Panc1 (cell line): Measurements from ENCODE around the gene EDN3. TPM values are rescaled to one million over a fixed set of nuclear protein-coding genes. Genes with fewer than 3 reads are reported as not detected.

Experiments
- ATAC-seq: fragments of 200-7000 bp; cut with Tn5 transposase; 2 replicates; pipeline ENCODE4 v1.9.1; 2020; ENCODE audit warnings: mild to moderate bottlenecking, moderate library complexity
- BruUV-seq: library from RNA; stranded (reverse); fragments of 400-500 nt; replicated peaks from 2 replicates; lab custom pipeline; 2021; lab: Mats Ljungman, UMichigan
- CTCF ChIA-PET: fragments of 300-600 bp; sonication (Branson Sonifier 250); formaldehyde crosslinking; loops from one replicate; lab custom pipeline; 2022; ENCODE audit warnings: antibody characterized with exemption; lab: Charles Lee
- POLR2A ChIA-PET: fragments of 300-600 bp; sonication (Branson Sonifier 250); formaldehyde crosslinking; loops from one replicate; lab custom pipeline; 2022; ENCODE audit warnings: antibody characterized with exemption; lab: Charles Lee
- DNase-seq: peaks from one replicate; pipeline ENCODE4 v3.0.0-alpha.2; 2010; ENCODE audit warnings: low read depth, low spot score
- H3K27ac ChIP-seq: 2 replicates; pipeline ENCODE4 v1.5.1; 2011; ENCODE audit warnings: mild to moderate bottlenecking, low read length, inconsistent platforms
- H3K27me3 ChIP-seq: fragments of 200-500 bp; sonication (Bioruptor generic); 2 replicates; pipeline ENCODE4 v1.6.0; 2014; ENCODE audit warnings: low read length, inconsistent platforms; ENCODE audit not compliant: control insufficient read depth, insufficient read depth
- H3K36me3 ChIP-seq: fragments of 200-500 bp; sonication (Bioruptor generic); 2 replicates; pipeline ENCODE4 v1.5.1; 2014; ENCODE audit warnings: inconsistent platforms, mild to moderate bottlenecking, low read length, moderate library complexity; ENCODE audit not compliant: control insufficient read depth, insufficient read depth
- H3K4me1 ChIP-seq: 2 replicates; pipeline ENCODE4 v1.5.1; 2011; ENCODE audit warnings: inconsistent platforms, mild to moderate bottlenecking, low read length, moderate library complexity; ENCODE audit not compliant: control insufficient read depth, insufficient read depth
- H3K4me3 ChIP-seq, 2 experiments: 2 replicates each; pipeline ENCODE4 v1.5.1; 2011 to 2012; ENCODE audit warnings: low read depth in 2 of 2, low read length in 2 of 2, mild to moderate bottlenecking in 2 of 2, inconsistent platforms in 1 of 2, moderate library complexity in 1 of 2
- H3K9me3 ChIP-seq: fragments of 200-500 bp; sonication (Bioruptor generic); 2 replicates; pipeline ENCODE4 v1.5.1; 2014; ENCODE audit warnings: low read depth, mild to moderate bottlenecking, inconsistent platforms, low read length, moderate library complexity; ENCODE audit not compliant: control insufficient read depth, insufficient read depth
- POLR2AphosphoS5 ChIP-seq: IDR thresholded peaks from 2 replicates; pipeline ENCODE4 v1.6.1; 2012; ENCODE audit warnings: mild to moderate bottlenecking, low read depth, low read length, moderate library complexity
- SIN3A ChIP-seq: IDR thresholded peaks from 2 replicates; pipeline ENCODE4 v1.6.1; 2012; ENCODE audit warnings: low read depth, mild to moderate bottlenecking, low read length, moderate library complexity, borderline replicate concordance; ENCODE audit not compliant: insufficient read depth
- TCF7L2 ChIP-seq: IDR thresholded peaks from 2 replicates; pipeline ENCODE4 v1.6.1; 2011; ENCODE audit warnings: mild to moderate bottlenecking, low read depth, low read length, inconsistent platforms
- in situ Hi-C: cut with HindIII; loops from 2 replicates; pipeline ENCODE4 v1.10.0; 2016; ENCODE audit warnings: low sequenced_read_pairs, low pct_unique_long_range_greater_than_20kb
- intact Hi-C: fragments of 100-400 bp; cut with micrococcal nuclease; formaldehyde crosslinking; loops from one replicate; pipeline ENCODE4 v1.10.0; 2022; ENCODE audit not compliant: unreplicated experiment
- total RNA-seq: library from RNA; stranded (reverse); gene quantifications from one replicate; pipeline ENCODE4 v1.2.1, GENCODE V29; 2021; ENCODE audit not compliant: unreplicated experiment
- TF ChIP-seq, protein P1 (sequence below): fragments of 450-650 bp; IDR thresholded peaks from 2 replicates; pipeline ENCODE4 v1.5.1; 2017; ENCODE audit warnings: mild to moderate bottlenecking
- TF ChIP-seq, protein P2 (sequence below), 2 experiments: IDR thresholded peaks; 2 replicates each; pipeline ENCODE4 v1.6.1; 2011 to 2012; ENCODE audit warnings: low read depth in 2 of 2, control low read depth in 1 of 2, low read length in 1 of 2, mild to moderate bottlenecking in 1 of 2, moderate library complexity in 1 of 2; ENCODE audit not compliant: insufficient read depth in 1 of 2

Gene EDN3
- total RNA-seq, 1 experiment from 2014 or later, result not detected

DNA sequence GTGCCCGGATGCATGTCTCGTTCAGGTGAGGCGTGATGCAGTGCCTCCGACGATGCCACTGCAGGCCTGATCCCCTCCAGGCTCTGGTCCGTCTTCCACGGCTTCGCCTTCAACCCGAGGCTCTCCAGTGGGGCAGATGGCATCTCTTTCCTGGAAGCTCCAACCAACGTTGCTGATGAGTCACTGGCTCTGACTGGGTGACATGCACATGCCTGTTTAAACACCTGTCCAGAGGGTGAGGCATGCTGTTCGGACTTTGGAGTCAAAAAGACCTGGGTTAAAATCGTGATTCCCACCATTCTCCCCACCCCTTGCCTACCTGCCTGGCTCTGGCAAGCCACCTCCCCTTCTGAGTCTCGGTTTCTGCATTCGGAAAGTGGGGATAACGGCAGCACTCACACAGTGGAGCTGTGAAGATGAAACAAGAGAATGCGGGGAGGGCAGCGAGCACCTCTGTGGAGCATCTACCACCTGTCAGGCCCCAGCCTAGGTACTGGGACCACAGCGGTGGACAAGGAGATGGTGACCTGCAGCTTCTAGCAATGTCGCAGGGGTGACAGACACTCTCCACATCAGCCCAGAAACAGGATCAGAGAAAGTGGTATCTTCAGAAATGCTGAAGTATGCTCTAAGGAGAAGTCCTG is 8.5 kb upstream of the EDN3 start:
- ChIA-PET CTCF (no interaction called here), POLR2A (no interaction called here)
- TF ChIP-seq, protein P1, sequence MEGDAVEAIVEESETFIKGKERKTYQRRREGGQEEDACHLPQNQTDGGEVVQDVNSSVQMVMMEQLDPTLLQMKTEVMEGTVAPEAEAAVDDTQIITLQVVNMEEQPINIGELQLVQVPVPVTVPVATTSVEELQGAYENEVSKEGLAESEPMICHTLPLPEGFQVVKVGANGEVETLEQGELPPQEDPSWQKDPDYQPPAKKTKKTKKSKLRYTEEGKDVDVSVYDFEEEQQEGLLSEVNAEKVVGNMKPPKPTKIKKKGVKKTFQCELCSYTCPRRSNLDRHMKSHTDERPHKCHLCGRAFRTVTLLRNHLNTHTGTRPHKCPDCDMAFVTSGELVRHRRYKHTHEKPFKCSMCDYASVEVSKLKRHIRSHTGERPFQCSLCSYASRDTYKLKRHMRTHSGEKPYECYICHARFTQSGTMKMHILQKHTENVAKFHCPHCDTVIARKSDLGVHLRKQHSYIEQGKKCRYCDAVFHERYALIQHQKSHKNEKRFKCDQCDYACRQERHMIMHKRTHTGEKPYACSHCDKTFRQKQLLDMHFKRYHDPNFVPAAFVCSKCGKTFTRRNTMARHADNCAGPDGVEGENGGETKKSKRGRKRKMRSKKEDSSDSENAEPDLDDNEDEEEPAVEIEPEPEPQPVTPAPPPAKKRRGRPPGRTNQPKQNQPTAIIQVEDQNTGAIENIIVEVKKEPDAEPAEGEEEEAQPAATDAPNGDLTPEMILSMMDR, result no peak
- no peak for TF ChIP-seq POLR2AphosphoS5
- TF ChIP-seq SIN3A, result no peak
- TF ChIP-seq TCF7L2, result no peak
- TF ChIP-seq, protein P2, sequence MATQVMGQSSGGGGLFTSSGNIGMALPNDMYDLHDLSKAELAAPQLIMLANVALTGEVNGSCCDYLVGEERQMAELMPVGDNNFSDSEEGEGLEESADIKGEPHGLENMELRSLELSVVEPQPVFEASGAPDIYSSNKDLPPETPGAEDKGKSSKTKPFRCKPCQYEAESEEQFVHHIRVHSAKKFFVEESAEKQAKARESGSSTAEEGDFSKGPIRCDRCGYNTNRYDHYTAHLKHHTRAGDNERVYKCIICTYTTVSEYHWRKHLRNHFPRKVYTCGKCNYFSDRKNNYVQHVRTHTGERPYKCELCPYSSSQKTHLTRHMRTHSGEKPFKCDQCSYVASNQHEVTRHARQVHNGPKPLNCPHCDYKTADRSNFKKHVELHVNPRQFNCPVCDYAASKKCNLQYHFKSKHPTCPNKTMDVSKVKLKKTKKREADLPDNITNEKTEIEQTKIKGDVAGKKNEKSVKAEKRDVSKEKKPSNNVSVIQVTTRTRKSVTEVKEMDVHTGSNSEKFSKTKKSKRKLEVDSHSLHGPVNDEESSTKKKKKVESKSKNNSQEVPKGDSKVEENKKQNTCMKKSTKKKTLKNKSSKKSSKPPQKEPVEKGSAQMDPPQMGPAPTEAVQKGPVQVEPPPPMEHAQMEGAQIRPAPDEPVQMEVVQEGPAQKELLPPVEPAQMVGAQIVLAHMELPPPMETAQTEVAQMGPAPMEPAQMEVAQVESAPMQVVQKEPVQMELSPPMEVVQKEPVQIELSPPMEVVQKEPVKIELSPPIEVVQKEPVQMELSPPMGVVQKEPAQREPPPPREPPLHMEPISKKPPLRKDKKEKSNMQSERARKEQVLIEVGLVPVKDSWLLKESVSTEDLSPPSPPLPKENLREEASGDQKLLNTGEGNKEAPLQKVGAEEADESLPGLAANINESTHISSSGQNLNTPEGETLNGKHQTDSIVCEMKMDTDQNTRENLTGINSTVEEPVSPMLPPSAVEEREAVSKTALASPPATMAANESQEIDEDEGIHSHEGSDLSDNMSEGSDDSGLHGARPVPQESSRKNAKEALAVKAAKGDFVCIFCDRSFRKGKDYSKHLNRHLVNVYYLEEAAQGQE (IDR thresholded peaks at IDR 0.05; ENCODE audit: insufficient read depth in 1 of 2, low read depth in 2 of 2, low read length in 1 of 2), result no peak
- in situ Hi-C loops (no loop called here), intact Hi-C loops (no loop called here)
- H3K36me3 ChIP-seq, result no peaks in the 10 kb centered on the region
- H3K27me3 ChIP-seq, result peaks cover 25% of the 10 kb centered on the region
- no peak overlapping the region for H3K4me3 ChIP-seq
- H3K27ac ChIP-seq, result no peak overlapping the region
- BruUV-seq, result no TSS peak
- H3K4me1 ChIP-seq, result no peaks in the 10 kb centered on the region
- H3K9me3 ChIP-seq, result no peaks in the 10 kb centered on the region
- DNase-seq (no peak), ATAC-seq (no peak)

DNA sequence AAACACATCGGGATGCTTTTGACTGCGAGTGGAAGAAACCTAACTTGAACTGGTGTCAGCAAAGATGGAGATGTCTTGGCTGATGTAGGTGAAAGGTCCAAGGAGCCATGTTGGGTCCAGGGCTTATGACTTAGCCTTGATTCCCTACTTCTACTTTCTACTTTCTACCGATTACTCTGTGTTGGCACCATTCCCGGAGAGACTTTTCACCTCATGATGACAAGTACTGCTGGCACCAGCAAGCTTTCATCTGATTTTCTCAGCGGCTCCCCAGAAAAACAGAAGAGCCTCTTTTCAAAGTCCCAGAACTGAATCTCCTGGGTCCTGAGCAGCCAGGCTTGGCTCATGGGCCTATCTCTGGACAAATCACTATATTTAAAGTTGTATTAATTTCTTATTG is 4.9 kb upstream of the EDN3 start:
- Histone ChIP-seq H3K36me3 (no peaks in the 10 kb centered on the region), H3K4me3 (no peak overlapping the region), H3K27ac (no peak overlapping the region), H3K27me3 (peaks cover 25% of the 10 kb centered on the region), H3K9me3 (no peaks in the 10 kb centered on the region), H3K4me1 (no peaks in the 10 kb centered on the region)
- in situ Hi-C loops, result no loop called here
- DNase-seq (no peak), ATAC-seq (no peak)
- intact Hi-C loops, result no loop called here
- no TSS peak for BruUV-seq
- ChIA-PET POLR2A (no interaction called here), CTCF (no interaction called here)
- TF ChIP-seq TCF7L2 (no peak), SIN3A (no peak), POLR2AphosphoS5 (no peak)
- TF ChIP-seq, protein P1, result no peak
- TF ChIP-seq, protein P2 (IDR thresholded peaks at IDR 0.05; ENCODE audit: insufficient read depth in 1 of 2, low read depth in 2 of 2, low read length in 1 of 2), result no peak
